OCI-LY7 (cell line): ENCODE data around the gene VWA2. TPM values are rescaled to one million over a fixed set of nuclear protein-coding genes. Genes with fewer than 3 reads are reported as not detected.

ENCODE experiments used
- BruUV-seq: library from RNA; stranded (reverse); fragments of 400-500 nt; replicated peaks from 2 replicates; lab custom pipeline; 2021; lab: Mats Ljungman, UMichigan
- CTCF ChIA-PET: fragments of 300-600 bp; sonication (Branson Sonifier 250); formaldehyde crosslinking; loops from one replicate; lab custom pipeline; 2022; ENCODE audit warnings: antibody characterized with exemption; ENCODE audit not compliant: unreplicated experiment; lab: Charles Lee
- POLR2A ChIA-PET: fragments of 300-600 bp; sonication (Branson Sonifier 250); formaldehyde crosslinking; loops from one replicate; lab custom pipeline; 2022; ENCODE audit warnings: antibody characterized with exemption; lab: Charles Lee
- DNase-seq: peaks from one replicate; pipeline ENCODE4 v3.0.0-alpha.2; 2015; ENCODE audit warnings: low spot score
- H2AFZ ChIP-seq: fragments of 200-600 bp; sonication (generic), shearing (Covaris generic); 2 replicates; pipeline ENCODE4 v1.6.1; 2014; ENCODE audit warnings: mild to moderate bottlenecking, antibody characterized with exemption, low read length, moderate library complexity
- H3K27ac ChIP-seq: fragments of 200-600 bp; sonication (generic); 2 replicates; pipeline ENCODE4 v1.5.1; 2014; ENCODE audit warnings: mixed run types, low read depth, mild to moderate bottlenecking, moderate library complexity, low read length, inconsistent platforms; ENCODE audit not compliant: poor library complexity, severe bottlenecking
- H3K36me3 ChIP-seq: fragments of 200-600 bp; sonication (generic); 2 replicates; pipeline ENCODE4 v1.6.1; 2014; ENCODE audit warnings: mild to moderate bottlenecking, antibody characterized with exemption, low read length, moderate library complexity, mixed read lengths; ENCODE audit not compliant: insufficient read depth
- H3K4me1 ChIP-seq: fragments of 200-600 bp; sonication (generic); 2 replicates; pipeline ENCODE4 v1.5.1; 2014; ENCODE audit warnings: mild to moderate bottlenecking, low read length; ENCODE audit not compliant: insufficient read depth, poor library complexity, severe bottlenecking
- H3K4me2 ChIP-seq: fragments of 200-600 bp; sonication (generic); 2 replicates; pipeline ENCODE4 v1.6.1; 2014; ENCODE audit warnings: mild to moderate bottlenecking, low read length
- H3K4me3 ChIP-seq: fragments of 200-600 bp; sonication (generic); 2 replicates; pipeline ENCODE4 v1.5.1; 2014; ENCODE audit warnings: mild to moderate bottlenecking, low read depth, low read length; ENCODE audit not compliant: poor library complexity, severe bottlenecking
- H3K79me2 ChIP-seq: fragments of 200-600 bp; sonication (generic); 2 replicates; pipeline ENCODE4 v1.6.1; 2016; ENCODE audit warnings: low read depth, mild to moderate bottlenecking, low read length, moderate library complexity, mixed read lengths; ENCODE audit not compliant: insufficient read depth
- H3K9me2 ChIP-seq: fragments of 200-600 bp; sonication (generic); 2 replicates; pipeline ENCODE4 v1.6.1; 2016; ENCODE audit warnings: mild to moderate bottlenecking, low read length, mixed read lengths; ENCODE audit not compliant: insufficient read depth
- H3K9me3 ChIP-seq: fragments of 200-600 bp; sonication (generic); 2 replicates; pipeline ENCODE4 v1.6.1; 2014; ENCODE audit warnings: mild to moderate bottlenecking, mixed run types, low read length, mixed read lengths
- H4K20me1 ChIP-seq: fragments of 200-600 bp; sonication (generic); 2 replicates; pipeline ENCODE4 v1.6.1; 2014; ENCODE audit warnings: mild to moderate bottlenecking, antibody characterized with exemption, low read length, moderate library complexity, mixed read lengths; ENCODE audit not compliant: insufficient read depth
- EZH2phosphoT487 ChIP-seq: fragments of 200-600 bp; sonication (generic); IDR thresholded peaks from 2 replicates; pipeline ENCODE4 v1.6.1; 2018; ENCODE audit warnings: low read depth, borderline replicate concordance, mild to moderate bottlenecking, mixed run types, antibody characterized with exemption, low read length, moderate library complexity, mixed read lengths
- intact Hi-C: fragments of 100-400 bp; cut with micrococcal nuclease; formaldehyde crosslinking; loops from one replicate; pipeline ENCODE4 v1.10.0; 2022; ENCODE audit not compliant: unreplicated experiment
- total RNA-seq, 2 experiments: library from RNA; depleted of rRNA in 1 of 2; stranded (reverse); fragments of >200 nt in 1 of 2; shearing (Covaris generic) in 1 of 2; gene quantifications; 2 replicates each; pipeline ENCODE4 v1.2.3, GENCODE V29; 2014 to 2022
- TF ChIP-seq, protein P1 (sequence below): fragments of 200-600 bp; sonication (generic); conservative IDR thresholded peaks from 2 replicates; pipeline ENCODE4 v1.5.1; 2014; ENCODE audit warnings: mild to moderate bottlenecking, antibody characterized with exemption, low read length, moderate library complexity, mixed read lengths

VWA2 gene
- total RNA-seq, 2 experiments from 2014 or later, result not detected

DNA sequence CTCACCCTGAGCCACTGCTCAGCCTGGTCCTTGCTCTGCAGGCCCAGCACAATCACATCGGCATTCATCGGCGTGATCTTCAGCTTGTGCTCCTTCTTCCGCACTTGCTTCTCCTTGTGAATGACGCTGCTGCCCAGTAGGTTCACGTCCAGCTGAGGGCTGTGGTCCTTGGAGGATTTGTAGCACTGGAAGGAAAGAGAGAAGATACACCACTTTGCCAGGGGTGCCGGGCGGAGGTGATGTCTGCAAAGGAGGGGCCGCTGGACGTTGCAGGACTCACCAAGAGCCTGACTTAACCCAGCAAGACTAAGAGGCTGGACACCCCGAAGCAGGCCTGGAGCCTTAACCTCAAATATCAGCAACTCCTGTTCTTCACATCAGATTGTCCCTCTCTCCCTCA, 74.8 kb downstream of the VWA2 start:
- Histone ChIP-seq H3K9me3 (no peaks in the 10 kb centered on the region), H3K36me3 (no peaks in the 10 kb centered on the region), H3K27ac (no peak overlapping the region), H2AFZ (no peak overlapping the region), H4K20me1 (no peaks in the 10 kb centered on the region), H3K9me2 (no peaks in the 10 kb centered on the region), H3K4me3 (no peak overlapping the region), H3K79me2 (no peaks in the 10 kb centered on the region), H3K4me1 (no peaks in the 10 kb centered on the region), H3K4me2 (no peak overlapping the region)
- ChIA-PET CTCF (no interaction called here), POLR2A (no interaction called here)
- BruUV-seq, result no TSS peak
- DNase-seq, result no peak
- no peak for TF ChIP-seq EZH2phosphoT487
- TF ChIP-seq, protein P1, sequence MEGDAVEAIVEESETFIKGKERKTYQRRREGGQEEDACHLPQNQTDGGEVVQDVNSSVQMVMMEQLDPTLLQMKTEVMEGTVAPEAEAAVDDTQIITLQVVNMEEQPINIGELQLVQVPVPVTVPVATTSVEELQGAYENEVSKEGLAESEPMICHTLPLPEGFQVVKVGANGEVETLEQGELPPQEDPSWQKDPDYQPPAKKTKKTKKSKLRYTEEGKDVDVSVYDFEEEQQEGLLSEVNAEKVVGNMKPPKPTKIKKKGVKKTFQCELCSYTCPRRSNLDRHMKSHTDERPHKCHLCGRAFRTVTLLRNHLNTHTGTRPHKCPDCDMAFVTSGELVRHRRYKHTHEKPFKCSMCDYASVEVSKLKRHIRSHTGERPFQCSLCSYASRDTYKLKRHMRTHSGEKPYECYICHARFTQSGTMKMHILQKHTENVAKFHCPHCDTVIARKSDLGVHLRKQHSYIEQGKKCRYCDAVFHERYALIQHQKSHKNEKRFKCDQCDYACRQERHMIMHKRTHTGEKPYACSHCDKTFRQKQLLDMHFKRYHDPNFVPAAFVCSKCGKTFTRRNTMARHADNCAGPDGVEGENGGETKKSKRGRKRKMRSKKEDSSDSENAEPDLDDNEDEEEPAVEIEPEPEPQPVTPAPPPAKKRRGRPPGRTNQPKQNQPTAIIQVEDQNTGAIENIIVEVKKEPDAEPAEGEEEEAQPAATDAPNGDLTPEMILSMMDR, result no peak
- intact Hi-C loops, result no loop called here

DNA sequence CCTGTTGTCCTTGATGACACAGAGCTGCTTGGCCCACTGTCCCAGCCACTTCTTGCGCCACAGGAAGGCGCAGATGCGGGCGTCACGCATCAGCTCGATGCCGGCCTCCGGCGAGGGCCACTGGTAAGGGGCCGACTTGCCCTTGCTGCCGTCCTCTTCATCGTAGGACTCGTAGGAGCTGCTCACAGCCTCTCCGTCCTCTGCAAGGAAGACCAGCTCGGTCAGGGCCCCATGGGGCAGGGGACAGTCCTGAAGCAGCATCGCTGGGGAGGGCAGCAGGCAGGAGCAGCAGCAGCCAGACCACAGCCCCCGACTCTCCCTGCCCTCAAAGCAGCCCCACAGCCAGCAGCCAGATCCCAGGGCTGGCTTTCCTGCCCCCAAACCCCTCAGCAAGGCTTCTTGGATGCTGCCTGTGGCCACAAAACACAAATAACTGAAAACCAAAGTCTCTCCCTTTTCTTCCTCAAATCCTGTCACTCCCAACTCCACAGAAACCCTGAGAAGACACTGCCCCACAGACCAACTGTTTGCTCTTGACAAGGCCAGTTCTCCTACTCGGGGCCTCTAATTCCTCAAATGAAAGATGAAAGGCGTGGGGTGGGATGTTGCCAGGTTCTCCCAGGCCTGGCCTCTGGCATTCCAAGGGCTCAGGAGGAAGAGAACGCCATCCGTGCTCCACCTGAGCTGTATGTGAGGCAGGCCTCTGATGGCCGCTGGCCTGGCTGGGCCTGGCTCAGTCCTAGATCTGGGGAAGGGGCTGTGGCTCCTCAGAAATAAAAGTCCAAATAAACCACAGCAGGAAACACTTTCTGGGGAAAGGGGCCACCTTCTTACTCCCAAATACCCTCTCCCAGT, 76.7 kb downstream of the VWA2 start:
- BruUV-seq, result no TSS peak
- no peaks in the 10 kb centered on the region for H3K79me2 ChIP-seq
- H3K27ac ChIP-seq, result no peak overlapping the region
- no peaks in the 10 kb centered on the region for H3K4me1 ChIP-seq
- H3K4me2 ChIP-seq, result no peak overlapping the region
- no peaks in the 10 kb centered on the region for H3K9me3 ChIP-seq
- DNase-seq, result no peak
- no peaks in the 10 kb centered on the region for H4K20me1 ChIP-seq
- TF ChIP-seq EZH2phosphoT487, result no peak
- TF ChIP-seq, protein P1, result no peak
- no peak overlapping the region for H2AFZ ChIP-seq
- intact Hi-C loops, result no loop called here
- no peaks in the 10 kb centered on the region for H3K36me3 ChIP-seq
- no peak overlapping the region for H3K4me3 ChIP-seq
- no peaks in the 10 kb centered on the region for H3K9me2 ChIP-seq
- ChIA-PET CTCF (interaction anchor here (1.0 kb wide), 1 partner anchor 12 kb away, joined by 3 read pairs; no protein-coding TSS in a partner anchor), POLR2A (interaction anchor here (0.6 kb wide), 1 partner anchor 69 kb away, joined by 5 read pairs; no protein-coding TSS in a partner anchor)

DNA sequence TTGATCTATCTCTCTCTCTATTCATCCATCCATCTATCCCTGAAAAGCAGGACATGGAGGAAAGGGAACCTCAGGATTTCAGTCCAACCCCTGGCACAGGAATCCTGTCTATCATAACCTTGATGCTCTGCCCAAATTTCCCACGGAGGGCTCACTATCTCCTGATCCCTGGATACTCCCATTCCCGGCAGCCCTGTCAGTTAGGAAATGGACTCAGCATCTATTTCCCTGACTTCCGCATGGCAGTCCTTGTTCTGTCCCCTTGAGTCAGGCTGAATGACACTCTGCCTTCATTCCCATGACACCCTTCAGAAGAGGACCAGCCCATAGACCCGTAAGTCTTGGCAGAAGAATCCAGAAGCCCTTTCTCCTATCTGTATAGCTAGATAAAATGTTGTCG, 77.7 kb downstream of the VWA2 start:
- H3K79me2 ChIP-seq, result no peaks in the 10 kb centered on the region
- no peaks in the 10 kb centered on the region for H3K9me2 ChIP-seq
- no peak overlapping the region for H3K27ac ChIP-seq
- no peak overlapping the region for H3K4me3 ChIP-seq
- no peaks in the 10 kb centered on the region for H3K4me1 ChIP-seq
- ChIA-PET POLR2A (interaction anchor here (1.2 kb wide), 1 partner anchor 8 kb away, joined by 3 read pairs; no protein-coding TSS in a partner anchor), CTCF (interaction anchor here (1.0 kb wide), 1 partner anchor 13 kb away, joined by 3 read pairs; no protein-coding TSS in a partner anchor)
- no TSS peak for BruUV-seq
- DNase-seq, result no peak
- H4K20me1 ChIP-seq, result no peaks in the 10 kb centered on the region
- H3K36me3 ChIP-seq, result no peaks in the 10 kb centered on the region
- intact Hi-C loops, result no loop called here
- H3K4me2 ChIP-seq, result no peak overlapping the region
- no peak for TF ChIP-seq EZH2phosphoT487
- TF ChIP-seq, protein P1, result no peak
- H3K9me3 ChIP-seq, result no peaks in the 10 kb centered on the region
- H2AFZ ChIP-seq, result no peak overlapping the region
